ENCODE results near the gene EIF4E3. TPM values are rescaled to one million over a fixed set of nuclear protein-coding genes. Genes with fewer than 3 reads are reported as not detected.

Gene EIF4E3
- total and polyA plus RNA-seq, 7 donors, result 10.3 to 60.1 (median 48.6) TPM

GRCh38 chr3:71718072-71718471 is 7.1 kb downstream of the EIF4E3 start:
- Histone ChIP-seq H3K27ac (no peak overlapping the region), H3K9me3 (no peaks in the 10 kb centered on the region), H3K4me3 (no peak overlapping the region), H3K4me1 (peaks cover 17% of the 10 kb centered on the region), H3K36me3 (ENCODE audit: insufficient read depth in 1 of 2, low read depth in 1 of 2) (no peaks in the 10 kb centered on the region), H3K27me3 (ENCODE audit: insufficient read depth in 3 of 3, low read length in 2 of 3) (no peaks in the 10 kb centered on the region)
- ATAC-seq (no peak), DNase-seq (no peak)
- 87 to 91% (median 89%) methylated on average over 4 of the region's 4 CpGs for WGBS, 3 donors
- TF ChIP-seq CTCF (IDR thresholded peaks at IDR 0.05), result no peak
- intact Hi-C loops (cut with DNase I), result no loop called here

GRCh38 chr3:71714595-71714994 is 10.6 kb downstream of the EIF4E3 start:
- Histone ChIP-seq H3K4me1 (peaks cover 21% of the 10 kb centered on the region), H3K27ac (no peak overlapping the region), H3K4me3 (no peak overlapping the region), H3K9me3 (no peaks in the 10 kb centered on the region), H3K27me3 (ENCODE audit: insufficient read depth in 3 of 3, low read length in 2 of 3) (no peaks in the 10 kb centered on the region), H3K36me3 (ENCODE audit: insufficient read depth in 1 of 2, low read depth in 1 of 2) (peaks cover 0 to 6% of the 10 kb centered on the region in 2 donors)
- ATAC-seq (peak in 3 of 4 donors; percentile 61 to 75 (median 65)), DNase-seq (no peak)
- 45 to 78% (median 58%) methylated on average over 4 of the region's 4 CpGs for WGBS, 3 donors
- intact Hi-C loops (cut with DNase I), result loop anchor here in 1 of 2 donors (5.0 kb wide), 1 partner anchor 1108 kb away; no protein-coding TSS in a partner anchor
- no peak for TF ChIP-seq CTCF (IDR thresholded peaks at IDR 0.05)

GRCh38 chr3:71713041-71713440 is 12.2 kb downstream of the EIF4E3 start:
- 52 to 67% (median 55%) methylated on average over 2 of the region's 2 CpGs for WGBS, 3 donors
- peaks cover 21% of the 10 kb centered on the region for H3K4me1 ChIP-seq
- H3K9me3 ChIP-seq, result no peaks in the 10 kb centered on the region
- ATAC-seq (no peak), DNase-seq (no peak)
- H3K27ac ChIP-seq, result no peak overlapping the region
- no peak for TF ChIP-seq CTCF (IDR thresholded peaks at IDR 0.05)
- intact Hi-C loops (cut with DNase I), result loop anchor here in 1 of 2 donors (5.0 kb wide), 1 partner anchor 1109 kb away; no protein-coding TSS in a partner anchor
- H3K4me3 ChIP-seq, result no peak overlapping the region
- no peaks in the 10 kb centered on the region for H3K27me3 ChIP-seq (ENCODE audit: insufficient read depth in 3 of 3, low read length in 2 of 3)
- peaks cover 0 to 7% of the 10 kb centered on the region in 2 donors for H3K36me3 ChIP-seq (ENCODE audit: insufficient read depth in 1 of 2, low read depth in 1 of 2)

GRCh38 chr3:71710906-71711494 is 14.2 kb downstream of the EIF4E3 start:
- DNase-seq, result no peak
- TF ChIP-seq CTCF (IDR thresholded peaks at IDR 0.05), result peak; percentile 61
- no peak overlapping the region for H3K27ac ChIP-seq
- peaks cover 21% of the 10 kb centered on the region for H3K4me1 ChIP-seq
- H3K36me3 ChIP-seq (ENCODE audit: insufficient read depth in 1 of 2, low read depth in 1 of 2), result peaks cover 0 to 7% of the 10 kb centered on the region in 2 donors
- no peaks in the 10 kb centered on the region for H3K9me3 ChIP-seq
- intact Hi-C loops (cut with DNase I), result loop anchor here in 1 of 2 donors (5.0 kb wide), 1 partner anchor 1111 kb away; no protein-coding TSS in a partner anchor
- peak; percentile 55 to 79 (median 60) for ATAC-seq
- H3K4me3 ChIP-seq, result no peak overlapping the region
- H3K27me3 ChIP-seq (ENCODE audit: insufficient read depth in 3 of 3, low read length in 2 of 3), result no peaks in the 10 kb centered on the region
- WGBS, 3 donors, result 32 to 45% (median 36%) methylated on average over 1 of the region's 1 CpG
